Peyer's patch (tissue), 4 donors: ENCODE results near the gene NAV1.

Source experiments
- CTCF ChIP-seq, 6 experiments: fragments of 450-650 bp in 4 of 6; fragments of 200-600 bp in 2 of 6; sonication (generic) in 1 of 6; IDR thresholded peaks; one replicate each; pipeline ENCODE4 v1.5.1; 2017 to 2019; ENCODE audit warnings: antibody characterized with exemption in 6 of 6, mild to moderate bottlenecking in 3 of 6, moderate library complexity in 1 of 6
- POLR2A ChIP-seq, 2 donors: fragments of 450-650 bp; IDR thresholded peaks; one replicate each; pipeline ENCODE4 v1.5.1; 2017; ENCODE audit warnings: antibody characterized with exemption in 2 of 2, mild to moderate bottlenecking in 2 of 2, moderate library complexity in 2 of 2

GRCh38 chr1:201493757-201494617 is 44.9 kb upstream of the NAV1 start:
- no peak for TF ChIP-seq CTCF (IDR thresholded peaks at IDR 0.05)
- no peak for TF ChIP-seq POLR2A (IDR thresholded peaks at IDR 0.05)
